ENCODE measurements around the gene CDH24. TPM values are rescaled to one million over a fixed set of nuclear protein-coding genes. Genes with fewer than 3 reads are reported as not detected.

CDH24 gene
- total and polyA plus RNA-seq, 2 of the 13 experiments (the other 11 are each of a cell fraction or from before 2014, with no cell fraction given) = 0.69 to 0.99 TPM

DNA sequence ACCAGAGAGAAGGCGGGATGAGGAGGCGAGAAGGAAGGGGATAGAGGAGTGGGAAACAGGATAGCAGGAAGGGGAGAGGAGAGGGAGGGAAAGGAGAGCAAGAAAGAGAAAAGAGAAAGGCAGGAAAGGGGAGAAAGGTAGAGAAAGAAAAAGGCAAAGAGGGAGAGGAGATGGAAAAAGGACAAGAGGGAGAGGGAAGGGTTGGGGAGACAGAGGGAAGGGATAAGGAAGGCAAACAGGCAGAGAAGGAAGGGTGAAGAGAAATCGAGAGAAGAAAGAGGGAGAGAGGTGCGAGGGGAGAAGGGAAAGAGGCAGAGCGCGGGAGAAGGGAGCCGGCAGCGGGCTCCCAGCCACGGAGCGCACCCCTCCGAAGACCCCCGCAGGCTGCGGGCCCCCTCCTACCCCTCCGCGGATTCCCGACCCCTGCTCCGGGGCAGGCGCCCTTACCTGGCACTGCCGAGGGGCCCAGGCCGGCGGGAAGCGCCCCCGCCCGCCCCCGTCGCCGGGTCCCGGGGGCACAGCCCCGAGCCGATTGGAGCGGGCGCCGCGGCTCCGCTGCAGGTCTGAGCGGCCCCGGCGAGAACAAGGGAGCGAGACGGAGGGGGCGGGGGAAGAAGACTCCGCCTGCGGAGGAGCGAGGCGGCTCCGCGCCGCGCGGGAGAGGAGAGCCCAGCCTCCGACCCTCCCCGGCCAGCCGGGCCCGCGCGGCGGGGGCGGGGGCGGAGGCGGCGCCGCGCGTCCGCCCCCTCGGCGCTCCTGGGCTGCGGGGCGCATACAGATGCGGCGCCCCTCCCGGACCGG, at the start of gene CDH24 (continued):
- TF ChIP-seq, protein P1, sequence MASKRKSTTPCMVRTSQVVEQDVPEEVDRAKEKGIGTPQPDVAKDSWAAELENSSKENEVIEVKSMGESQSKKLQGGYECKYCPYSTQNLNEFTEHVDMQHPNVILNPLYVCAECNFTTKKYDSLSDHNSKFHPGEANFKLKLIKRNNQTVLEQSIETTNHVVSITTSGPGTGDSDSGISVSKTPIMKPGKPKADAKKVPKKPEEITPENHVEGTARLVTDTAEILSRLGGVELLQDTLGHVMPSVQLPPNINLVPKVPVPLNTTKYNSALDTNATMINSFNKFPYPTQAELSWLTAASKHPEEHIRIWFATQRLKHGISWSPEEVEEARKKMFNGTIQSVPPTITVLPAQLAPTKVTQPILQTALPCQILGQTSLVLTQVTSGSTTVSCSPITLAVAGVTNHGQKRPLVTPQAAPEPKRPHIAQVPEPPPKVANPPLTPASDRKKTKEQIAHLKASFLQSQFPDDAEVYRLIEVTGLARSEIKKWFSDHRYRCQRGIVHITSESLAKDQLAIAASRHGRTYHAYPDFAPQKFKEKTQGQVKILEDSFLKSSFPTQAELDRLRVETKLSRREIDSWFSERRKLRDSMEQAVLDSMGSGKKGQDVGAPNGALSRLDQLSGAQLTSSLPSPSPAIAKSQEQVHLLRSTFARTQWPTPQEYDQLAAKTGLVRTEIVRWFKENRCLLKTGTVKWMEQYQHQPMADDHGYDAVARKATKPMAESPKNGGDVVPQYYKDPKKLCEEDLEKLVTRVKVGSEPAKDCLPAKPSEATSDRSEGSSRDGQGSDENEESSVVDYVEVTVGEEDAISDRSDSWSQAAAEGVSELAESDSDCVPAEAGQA (IDR thresholded peaks at IDR 0.05; ENCODE audit: low read depth) = peak; percentile 25; the same call in 1 of the 2 replicates
- TF ChIP-seq, protein P1 (CRISPR knock-in tag; IDR thresholded peaks at IDR 0.05; ENCODE audit: borderline replicate concordance) = no peak
- TF ChIP-seq BCL6 (CRISPR knock-in tag; IDR thresholded peaks at IDR 0.05) (no peak), ZFP36 (IDR thresholded peaks at IDR 0.05; ENCODE audit: borderline replicate concordance, low read depth, low read length, partially characterized antibody) (no peak), SMYD3 (CRISPR knock-in tag; IDR thresholded peaks at IDR 0.05) (no peak), ZNF160 (CRISPR knock-in tag; IDR thresholded peaks at IDR 0.05) (no peak), ZBTB7B (CRISPR knock-in tag; IDR thresholded peaks at IDR 0.05) (no peak), ZNF430 (CRISPR knock-in tag; IDR thresholded peaks at IDR 0.05) (0 out of 2 replicates have a peak, but pooled peaks have one; percentile 51), TRIM24 (CRISPR knock-in tag; IDR thresholded peaks at IDR 0.05) (no peak)
- TF ChIP-seq, protein P2, sequence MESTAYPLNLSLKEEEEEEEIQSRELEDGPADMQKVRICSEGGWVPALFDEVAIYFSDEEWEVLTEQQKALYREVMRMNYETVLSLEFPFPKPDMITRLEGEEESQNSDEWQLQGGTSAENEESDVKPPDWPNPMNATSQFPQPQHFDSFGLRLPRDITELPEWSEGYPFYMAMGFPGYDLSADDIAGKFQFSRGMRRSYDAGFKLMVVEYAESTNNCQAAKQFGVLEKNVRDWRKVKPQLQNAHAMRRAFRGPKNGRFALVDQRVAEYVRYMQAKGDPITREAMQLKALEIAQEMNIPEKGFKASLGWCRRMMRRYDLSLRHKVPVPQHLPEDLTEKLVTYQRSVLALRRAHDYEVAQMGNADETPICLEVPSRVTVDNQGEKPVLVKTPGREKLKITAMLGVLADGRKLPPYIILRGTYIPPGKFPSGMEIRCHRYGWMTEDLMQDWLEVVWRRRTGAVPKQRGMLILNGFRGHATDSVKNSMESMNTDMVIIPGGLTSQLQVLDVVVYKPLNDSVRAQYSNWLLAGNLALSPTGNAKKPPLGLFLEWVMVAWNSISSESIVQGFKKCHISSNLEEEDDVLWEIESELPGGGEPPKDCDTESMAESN (CRISPR knock-in tag; conservative IDR thresholded peaks at IDR 0.05) = no peak
- TF ChIP-seq, protein P3, sequence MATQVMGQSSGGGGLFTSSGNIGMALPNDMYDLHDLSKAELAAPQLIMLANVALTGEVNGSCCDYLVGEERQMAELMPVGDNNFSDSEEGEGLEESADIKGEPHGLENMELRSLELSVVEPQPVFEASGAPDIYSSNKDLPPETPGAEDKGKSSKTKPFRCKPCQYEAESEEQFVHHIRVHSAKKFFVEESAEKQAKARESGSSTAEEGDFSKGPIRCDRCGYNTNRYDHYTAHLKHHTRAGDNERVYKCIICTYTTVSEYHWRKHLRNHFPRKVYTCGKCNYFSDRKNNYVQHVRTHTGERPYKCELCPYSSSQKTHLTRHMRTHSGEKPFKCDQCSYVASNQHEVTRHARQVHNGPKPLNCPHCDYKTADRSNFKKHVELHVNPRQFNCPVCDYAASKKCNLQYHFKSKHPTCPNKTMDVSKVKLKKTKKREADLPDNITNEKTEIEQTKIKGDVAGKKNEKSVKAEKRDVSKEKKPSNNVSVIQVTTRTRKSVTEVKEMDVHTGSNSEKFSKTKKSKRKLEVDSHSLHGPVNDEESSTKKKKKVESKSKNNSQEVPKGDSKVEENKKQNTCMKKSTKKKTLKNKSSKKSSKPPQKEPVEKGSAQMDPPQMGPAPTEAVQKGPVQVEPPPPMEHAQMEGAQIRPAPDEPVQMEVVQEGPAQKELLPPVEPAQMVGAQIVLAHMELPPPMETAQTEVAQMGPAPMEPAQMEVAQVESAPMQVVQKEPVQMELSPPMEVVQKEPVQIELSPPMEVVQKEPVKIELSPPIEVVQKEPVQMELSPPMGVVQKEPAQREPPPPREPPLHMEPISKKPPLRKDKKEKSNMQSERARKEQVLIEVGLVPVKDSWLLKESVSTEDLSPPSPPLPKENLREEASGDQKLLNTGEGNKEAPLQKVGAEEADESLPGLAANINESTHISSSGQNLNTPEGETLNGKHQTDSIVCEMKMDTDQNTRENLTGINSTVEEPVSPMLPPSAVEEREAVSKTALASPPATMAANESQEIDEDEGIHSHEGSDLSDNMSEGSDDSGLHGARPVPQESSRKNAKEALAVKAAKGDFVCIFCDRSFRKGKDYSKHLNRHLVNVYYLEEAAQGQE (IDR thresholded peaks at IDR 0.05; ENCODE audit: borderline replicate concordance in 1 of 2, low read depth in 1 of 2, low read length in 2 of 2) = no peak
- TF ChIP-seq, protein P4, sequence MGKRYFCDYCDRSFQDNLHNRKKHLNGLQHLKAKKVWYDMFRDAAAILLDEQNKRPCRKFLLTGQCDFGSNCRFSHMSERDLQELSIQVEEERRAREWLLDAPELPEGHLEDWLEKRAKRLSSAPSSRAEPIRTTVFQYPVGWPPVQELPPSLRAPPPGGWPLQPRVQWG (CRISPR knock-in tag; IDR thresholded peaks at IDR 0.05; ENCODE audit: borderline replicate concordance, low read depth) = no peak
- TF ChIP-seq, protein P5, sequence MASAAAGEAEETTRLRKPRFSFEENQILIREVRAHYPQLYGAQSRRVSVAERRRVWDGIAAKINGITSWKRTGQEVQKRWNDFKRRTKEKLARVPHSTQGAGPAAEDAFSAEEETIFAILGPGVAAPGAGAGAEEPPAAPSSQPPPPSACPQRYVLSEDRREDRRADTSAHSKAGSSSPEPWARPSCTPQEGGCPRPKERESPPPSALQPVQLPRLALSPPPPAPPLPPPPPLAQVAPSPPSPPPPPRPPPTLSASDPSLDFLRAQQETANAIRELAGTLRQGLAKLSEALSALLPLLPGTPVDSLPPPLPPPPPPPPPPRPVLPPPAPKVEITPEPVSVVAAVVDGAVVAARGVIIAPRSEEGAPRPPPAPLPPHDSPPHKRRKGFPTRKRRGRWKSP (CRISPR knock-in tag; IDR thresholded peaks at IDR 0.05) = no peak
